Measurements from ENCODE around the gene GLB1L2.

GLB1L2 gene

GRCh38 chr11:134405436-134405835, 73.6 kb downstream of the GLB1L2 start:
- TF ChIP-seq GABPA (IDR thresholded peaks at IDR 0.05; ENCODE audit: low read depth) (no peak), CTCF (IDR thresholded peaks at IDR 0.05; ENCODE audit: insufficient read depth, low read length) (no peak), REST (IDR thresholded peaks at IDR 0.05; ENCODE audit: insufficient replicate concordance, low read depth) (no peak)
- no peak overlapping the region for H3K4me3 ChIP-seq (replicated peaks; ENCODE audit: insufficient read depth, low read length)
- H3K27me3 ChIP-seq (ENCODE audit: insufficient read depth, poor library complexity, severe bottlenecking), result peaks cover 2% of the 10 kb centered on the region
- no peak overlapping the region for H3K27ac ChIP-seq (replicated peaks)
- DNase-seq (ENCODE audit: low read depth in 1 of 2, low spot score in 1 of 2), result no peak

- Histone ChIP-seq H3K4me3 (replicated peaks; ENCODE audit: insufficient read depth, low read length) (no peak overlapping the region), H3K27ac (replicated peaks) (no peak overlapping the region), H3K27me3 (ENCODE audit: insufficient read depth, poor library complexity, severe bottlenecking) (peaks cover 2% of the 10 kb centered on the region)
- TF ChIP-seq SPI1 (IDR thresholded peaks at IDR 0.05; ENCODE audit: borderline replicate concordance, low read depth) (no peak), REST (IDR thresholded peaks at IDR 0.05; ENCODE audit: insufficient replicate concordance, low read depth) (no peak), POLR2AphosphoS5 (IDR thresholded peaks at IDR 0.05; ENCODE audit: low read depth) (no peak), GABPA (IDR thresholded peaks at IDR 0.05; ENCODE audit: low read depth) (no peak), CTCF (IDR thresholded peaks at IDR 0.05; ENCODE audit: insufficient read depth, low read length) (no peak)
- DNase-seq (ENCODE audit: low read depth in 1 of 2, low spot score in 1 of 2), result no peak
These were observed 74.1 kb downstream of the GLB1L2 start for GRCh38 chr11:134405841-134406240.

- Histone ChIP-seq H3K4me3 (replicated peaks; ENCODE audit: insufficient read depth, low read length) (no peak overlapping the region), H3K27me3 (ENCODE audit: insufficient read depth, poor library complexity, severe bottlenecking) (peaks cover 8% of the 10 kb centered on the region), H3K27ac (replicated peaks) (no peak overlapping the region)
- no peak for TF ChIP-seq CTCF (IDR thresholded peaks at IDR 0.05; ENCODE audit: insufficient read depth, low read length)
- TF ChIP-seq SPI1 (IDR thresholded peaks at IDR 0.05; ENCODE audit: borderline replicate concordance, low read depth), result no peak
- DNase-seq (ENCODE audit: low read depth in 1 of 2, low spot score in 1 of 2), result no peak
These were observed 74.7 kb downstream of the GLB1L2 start for GRCh38 chr11:134406264-134407185.
